GM12878 (cell line): ENCODE data around the gene MTMR3. TPM values are rescaled to one million over a fixed set of nuclear protein-coding genes. Genes with fewer than 3 reads are reported as not detected.

Experiments
- ATAC-seq: fragments of 200-7000 bp; cut with Tn5 transposase; 3 replicates; pipeline ENCODE4 v1.9.1; 2020; ENCODE audit warnings: mild to moderate bottlenecking, moderate library complexity
- BruUV-seq: library from RNA; stranded (reverse); fragments of 400-500 nt; replicated peaks from 2 replicates; lab custom pipeline; 2021; lab: Mats Ljungman, UMichigan
- CTCF ChIA-PET: fragments of 300-600 bp; sonication (Branson Sonifier 250); formaldehyde crosslinking; extraction: SDS; loops from one replicate; lab custom pipeline; 2021; ENCODE audit warnings: inconsistent platforms; lab: Yijun Ruan, JAX
- POLR2A ChIA-PET: fragments of 350-600 bp; formaldehyde crosslinking; extraction: SDS; loops from one replicate; lab custom pipeline; 2021; ENCODE audit warnings: inconsistent platforms; lab: Charles Lee
- RAD21 ChIA-PET: fragments of 300-600 bp; sonication (Branson Sonifier 250); formaldehyde crosslinking; loops from one replicate; lab custom pipeline; 2023; ENCODE audit warnings: antibody characterized with exemption; ENCODE audit not compliant: unreplicated experiment; lab: Charles Lee
- SMC1A ChIA-PET: fragments of 300-600 bp; sonication (Branson Sonifier 250); formaldehyde crosslinking; loops from one replicate; lab custom pipeline; 2023; ENCODE audit not compliant: unreplicated experiment, uncharacterized antibody; lab: Charles Lee
- DNase-seq: peaks from one replicate; pipeline ENCODE4 v3.0.0-alpha.2; 2011; ENCODE audit warnings: low read depth, low spot score
- FAIRE-seq: peaks from 3 replicates; lab custom pipeline; 2011; peaks lifted over from hg19 to GRCh38; lab: Jason Lieb, UNC
- H2AFZ ChIP-seq: 2 replicates; pipeline ENCODE4 v1.6.0; 2011; ENCODE audit warnings: low read depth, low read length, control low read depth; ENCODE audit not compliant: control insufficient read depth
- H3K27ac ChIP-seq: 2 replicates; pipeline ENCODE4 v1.5.1; 2011; ENCODE audit warnings: control low read depth; ENCODE audit not compliant: control insufficient read depth, insufficient read depth
- H3K27me3 ChIP-seq, 2 experiments: replicated peaks in 1 of 2; 2 replicates each; pipeline versions ENCODE4 v1.6.0 to v1.6.1; 2011; ENCODE audit warnings: low read length in 1 of 2; ENCODE audit not compliant: control insufficient read depth in 2 of 2, insufficient read depth in 2 of 2
- H3K36me3 ChIP-seq, 2 experiments: 2 replicates each; pipeline ENCODE4 v1.5.1; 2011; ENCODE audit warnings: low read length in 1 of 2; ENCODE audit not compliant: control insufficient read depth in 2 of 2, insufficient read depth in 2 of 2
- H3K4me1 ChIP-seq: 2 replicates; pipeline ENCODE4 v1.6.1; 2011; ENCODE audit warnings: mild to moderate bottlenecking, low read length, moderate library complexity, mixed read lengths; ENCODE audit not compliant: control insufficient read depth, insufficient read depth
- H3K4me2 ChIP-seq: 2 replicates; pipeline ENCODE4 v1.6.0; 2011; ENCODE audit warnings: control low read depth; ENCODE audit not compliant: control insufficient read depth, insufficient read depth
- H3K4me3 ChIP-seq: fragments of 200-600 bp; sonication (generic); 2 replicates; pipeline ENCODE4 v1.5.1; 2016
- H3K79me2 ChIP-seq: 2 replicates; pipeline ENCODE4 v1.6.0; 2011; ENCODE audit warnings: low read length; ENCODE audit not compliant: control insufficient read depth, insufficient read depth
- H3K9ac ChIP-seq: 2 replicates; pipeline ENCODE4 v1.8.0; 2011; ENCODE audit warnings: low read length, control low read depth, mixed read lengths; ENCODE audit not compliant: control insufficient read depth, insufficient read depth
- H3K9me3 ChIP-seq: replicated peaks from 3 replicates; pipeline ENCODE4 v1.5.1; 2011; ENCODE audit warnings: mild to moderate bottlenecking, low read length; ENCODE audit not compliant: control insufficient read depth, insufficient read depth
- H4K20me1 ChIP-seq: 2 replicates; pipeline ENCODE4 v1.6.0; 2011; ENCODE audit not compliant: control insufficient read depth, insufficient read depth
- NFXL1 ChIP-seq: fragments of 450-650 bp; IDR thresholded peaks from 2 replicates; pipeline ENCODE4 v1.6.1; 2017; ENCODE audit warnings: antibody characterized with exemption, mild to moderate bottlenecking, borderline replicate concordance
- NRF1 ChIP-seq: conservative IDR thresholded peaks from 2 replicates; pipeline ENCODE4 v1.6.1; 2011; ENCODE audit warnings: mild to moderate bottlenecking, low read depth, low read length, improper control_type of control experiment
- RAD21 ChIP-seq: IDR thresholded peaks from 2 replicates; pipeline ENCODE4 v1.6.1; 2011; ENCODE audit warnings: mild to moderate bottlenecking, low read depth, low read length, moderate library complexity; ENCODE audit not compliant: insufficient read depth
- STAT3 ChIP-seq: IDR thresholded peaks from 2 replicates; pipeline ENCODE4 v1.6.1; 2011; ENCODE audit warnings: low read depth, low read length, improper control_type of control experiment
- ZNF207 ChIP-seq: fragments of 450-650 bp; IDR thresholded peaks from 2 replicates; pipeline ENCODE4 v1.6.1; 2014; ENCODE audit warnings: antibody characterized with exemption, mild to moderate bottlenecking, borderline replicate concordance
- ZNF24 ChIP-seq: fragments of 450-650 bp; IDR thresholded peaks from 2 replicates; pipeline ENCODE4 v1.6.1; 2017; ENCODE audit warnings: antibody characterized with exemption, mild to moderate bottlenecking
- WGBS: methylation state at CpG from one replicate; pipeline ENCODE4 v1.1.6; 2016; ENCODE audit warnings: low lambda C conversion rate; ENCODE audit not compliant: insufficient replicate concordance, insufficient coverage; ENCODE audit errors: missing lambda C conversion rate; 5-methylcytosine and 5-hydroxymethylcytosine counted together
- in situ Hi-C: fragments of 300-500 bp; cut with MboI; formaldehyde crosslinking; loops from 9 replicates; pipeline ENCODE4 v1.14.3; 2018; ENCODE audit warnings: mixed read lengths
- intact Hi-C: fragments of 100-400 bp; cut with micrococcal nuclease; formaldehyde crosslinking; loops from one replicate; pipeline ENCODE4 v1.14.2; 2022; ENCODE audit not compliant: unreplicated experiment
- polyA plus RNA-seq, 11 experiments: library from polyadenylated mRNA; depleted of rRNA in 4 of 11; unstranded in 6 of 11; stranded (reverse) in 5 of 11; fragments of >200 nt; fragmentation: Nextera tagmentation in 4 of 11; fragmentation: Illumina TruSeq in 1 of 11; extraction: Ambion mirVana in 4 of 11; extraction: Trizol in 1 of 11; gene quantifications; 1 replicate in 1 of 11; 2 replicates in 10 of 11; pipeline versions ENCODE4 v1.2.1 to v1.2.3, GENCODE V29; 2011 to 2016; ENCODE audit warnings: inconsistent platforms in 2 of 11, missing spikeins in 2 of 11, low read depth in 1 of 11
- total RNA-seq, 4 experiments: library from RNA; depleted of rRNA in 3 of 4; stranded (reverse); fragments of >200 nt in 3 of 4; fragmentation: Illumina TruSeq in 1 of 4; extraction: Trizol in 1 of 4; gene quantifications; 2 replicates each; pipeline versions ENCODE4 v1.2.1 to v1.2.3, GENCODE V29; 2013 to 2021
- TF ChIP-seq, protein P1 (sequence below): fragments of 450-650 bp; IDR thresholded peaks from 2 replicates; pipeline ENCODE4 v1.6.1; 2016; ENCODE audit warnings: mild to moderate bottlenecking
- TF ChIP-seq, protein P2 (sequence below): fragments of 450-650 bp; formaldehyde crosslinking; IDR thresholded peaks from 2 replicates; pipeline ENCODE4 v1.5.0; 2022; ENCODE audit warnings: mild to moderate bottlenecking, missing genetic modification characterization
- TF ChIP-seq, protein P3 (sequence below): fragments of 450-650 bp; IDR thresholded peaks from 2 replicates; pipeline ENCODE4 v1.6.1; 2014; ENCODE audit warnings: mild to moderate bottlenecking

The MTMR3 gene
- total and polyA plus RNA-seq, 10 of the 15 experiments (the other 5 are each of a cell fraction or from before 2014, with no cell fraction given), result 1.4 to 23.7 (median 10.6) TPM

DNA sequence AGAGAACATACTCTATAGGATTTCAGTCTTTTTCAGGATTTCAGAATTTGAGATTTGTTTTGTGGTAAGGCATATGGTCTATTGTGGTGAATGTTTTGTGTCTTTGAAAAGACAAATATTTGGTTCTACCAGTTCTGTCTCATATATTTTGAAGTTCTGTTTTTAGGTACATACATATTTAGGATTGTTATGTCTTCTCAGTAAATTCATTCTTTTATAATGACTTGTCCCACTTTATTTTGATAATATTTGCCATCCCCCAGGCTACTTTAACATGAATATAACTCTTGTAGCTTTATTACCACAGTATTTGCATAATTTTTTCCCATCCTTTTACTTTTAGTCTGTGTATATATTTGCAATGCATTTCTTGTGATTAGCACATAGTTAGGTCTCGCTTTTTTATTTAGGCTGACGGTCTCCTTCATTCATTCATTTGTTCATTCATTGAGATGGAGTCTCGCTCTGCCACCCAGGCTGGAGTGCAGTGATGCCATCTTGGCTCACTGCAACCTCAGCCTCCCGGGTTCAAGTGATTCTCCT is 32.1 kb downstream of the MTMR3 start:
- peaks cover 2% of the 10 kb centered on the region; the same call in 1 of the 2 replicates for H3K79me2 ChIP-seq
- no peaks in the 10 kb centered on the region for H3K9me3 ChIP-seq
- H3K4me2 ChIP-seq, result no peak overlapping the region
- ChIA-PET SMC1A (no interaction called here), POLR2A (no interaction called here), CTCF (interaction anchor here (0.6 to 0.7 kb wide), 2 partner anchors 174 to 341 kb away, joined by 3 read pairs; no protein-coding TSS in a partner anchor), RAD21 (no interaction called here)
- intact Hi-C loops, result no loop called here
- no peak overlapping the region for H2AFZ ChIP-seq
- no peaks in the 10 kb centered on the region for H3K27me3 ChIP-seq
- DNase-seq (no peak), ATAC-seq (no peak), FAIRE-seq (no peak)
- no peak overlapping the region for H3K9ac ChIP-seq
- no peak overlapping the region for H3K27ac ChIP-seq
- in situ Hi-C loops, result no loop called here
- H3K4me1 ChIP-seq, result no peaks in the 10 kb centered on the region
- BruUV-seq, result no TSS peak
- no peaks in the 10 kb centered on the region for H3K36me3 ChIP-seq
- H3K4me3 ChIP-seq, result no peak overlapping the region
- TF ChIP-seq, protein P1, sequence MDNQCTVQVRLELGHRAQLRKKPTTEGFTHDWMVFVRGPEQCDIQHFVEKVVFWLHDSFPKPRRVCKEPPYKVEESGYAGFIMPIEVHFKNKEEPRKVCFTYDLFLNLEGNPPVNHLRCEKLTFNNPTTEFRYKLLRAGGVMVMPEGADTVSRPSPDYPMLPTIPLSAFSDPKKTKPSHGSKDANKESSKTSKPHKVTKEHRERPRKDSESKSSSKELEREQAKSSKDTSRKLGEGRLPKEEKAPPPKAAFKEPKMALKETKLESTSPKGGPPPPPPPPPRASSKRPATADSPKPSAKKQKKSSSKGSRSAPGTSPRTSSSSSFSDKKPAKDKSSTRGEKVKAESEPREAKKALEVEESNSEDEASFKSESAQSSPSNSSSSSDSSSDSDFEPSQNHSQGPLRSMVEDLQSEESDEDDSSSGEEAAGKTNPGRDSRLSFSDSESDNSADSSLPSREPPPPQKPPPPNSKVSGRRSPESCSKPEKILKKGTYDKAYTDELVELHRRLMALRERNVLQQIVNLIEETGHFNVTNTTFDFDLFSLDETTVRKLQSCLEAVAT, result no peak
- peak; percentile 38; the same call in 1 of the 2 replicates for TF ChIP-seq ZNF24
- WGBS, result 97% methylated on average over 4 of the region's 4 CpGs
- no peaks in the 10 kb centered on the region for H4K20me1 ChIP-seq

DNA sequence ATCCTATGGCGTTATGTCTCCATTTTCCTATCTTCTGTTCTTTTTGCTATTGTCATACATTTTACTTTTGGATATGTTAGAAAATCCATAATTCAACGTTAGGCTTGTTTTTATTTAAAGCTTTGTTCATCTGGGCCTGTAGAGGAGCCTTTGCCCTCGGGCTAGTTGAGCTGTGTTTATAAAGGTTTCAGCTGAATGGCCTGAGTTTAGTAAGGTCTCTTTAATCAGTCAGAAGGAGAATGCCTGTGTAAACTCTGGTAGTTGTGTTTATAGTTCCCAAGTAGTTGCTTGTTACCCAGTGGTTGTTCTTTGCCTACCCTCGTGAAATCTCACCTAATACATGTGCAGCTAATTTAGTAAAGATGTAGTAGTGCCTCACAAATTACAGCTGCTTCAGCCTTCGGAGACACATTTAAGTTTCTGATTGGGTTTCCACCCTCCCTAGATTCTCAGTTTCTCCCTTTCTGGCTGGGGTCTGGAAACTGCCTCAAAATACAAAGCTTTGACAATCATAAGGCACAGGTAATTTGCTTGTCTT is 33.1 kb downstream of the MTMR3 start:
- Histone ChIP-seq H3K79me2 (peaks cover 2% of the 10 kb centered on the region; the same call in 1 of the 2 replicates), H3K36me3 (no peaks in the 10 kb centered on the region), H3K4me3 (no peak overlapping the region), H3K9me3 (no peaks in the 10 kb centered on the region), H3K4me2 (no peak overlapping the region), H4K20me1 (no peaks in the 10 kb centered on the region), H3K27me3 (no peaks in the 10 kb centered on the region), H3K27ac (no peak overlapping the region), H3K4me1 (no peaks in the 10 kb centered on the region), H2AFZ (no peak overlapping the region), H3K9ac (no peak overlapping the region)
- ChIA-PET CTCF (no interaction called here), POLR2A (no interaction called here), SMC1A (interaction anchor here (0.6 to 1.5 kb wide), 6 partner anchors 8 to 70 kb away, joined by 3 to 4 read pairs (median 4); partner anchors contain the start of gene MTMR3), RAD21 (no interaction called here)
- in situ Hi-C loops (no loop called here), intact Hi-C loops (no loop called here)
- BruUV-seq, result TSS peak; percentile 18
- ATAC-seq (no peak), FAIRE-seq (no peak), DNase-seq (no peak)
- 81% methylated on average over 5 of the region's 5 CpGs for WGBS
- TF ChIP-seq NFXL1 (no peak), RAD21 (no peak), NRF1 (no peak), ZNF207 (no peak), STAT3 (no peak)
- TF ChIP-seq, protein P2, sequence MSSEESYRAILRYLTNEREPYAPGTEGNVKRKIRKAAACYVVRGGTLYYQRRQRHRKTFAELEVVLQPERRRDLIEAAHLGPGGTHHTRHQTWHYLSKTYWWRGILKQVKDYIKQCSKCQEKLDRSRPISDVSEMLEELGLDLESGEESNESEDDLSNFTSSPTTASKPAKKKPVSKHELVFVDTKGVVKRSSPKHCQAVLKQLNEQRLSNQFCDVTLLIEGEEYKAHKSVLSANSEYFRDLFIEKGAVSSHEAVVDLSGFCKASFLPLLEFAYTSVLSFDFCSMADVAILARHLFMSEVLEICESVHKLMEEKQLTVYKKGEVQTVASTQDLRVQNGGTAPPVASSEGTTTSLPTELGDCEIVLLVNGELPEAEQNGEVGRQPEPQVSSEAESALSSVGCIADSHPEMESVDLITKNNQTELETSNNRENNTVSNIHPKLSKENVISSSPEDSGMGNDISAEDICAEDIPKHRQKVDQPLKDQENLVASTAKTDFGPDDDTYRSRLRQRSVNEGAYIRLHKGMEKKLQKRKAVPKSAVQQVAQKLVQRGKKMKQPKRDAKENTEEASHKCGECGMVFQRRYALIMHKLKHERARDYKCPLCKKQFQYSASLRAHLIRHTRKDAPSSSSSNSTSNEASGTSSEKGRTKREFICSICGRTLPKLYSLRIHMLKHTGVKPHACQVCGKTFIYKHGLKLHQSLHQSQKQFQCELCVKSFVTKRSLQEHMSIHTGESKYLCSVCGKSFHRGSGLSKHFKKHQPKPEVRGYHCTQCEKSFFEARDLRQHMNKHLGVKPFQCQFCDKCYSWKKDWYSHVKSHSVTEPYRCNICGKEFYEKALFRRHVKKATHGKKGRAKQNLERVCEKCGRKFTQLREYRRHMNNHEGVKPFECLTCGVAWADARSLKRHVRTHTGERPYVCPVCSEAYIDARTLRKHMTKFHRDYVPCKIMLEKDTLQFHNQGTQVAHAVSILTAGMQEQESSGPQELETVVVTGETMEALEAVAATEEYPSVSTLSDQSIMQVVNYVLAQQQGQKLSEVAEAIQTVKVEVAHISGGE (CRISPR knock-in tag), result no peak
- TF ChIP-seq, protein P3, sequence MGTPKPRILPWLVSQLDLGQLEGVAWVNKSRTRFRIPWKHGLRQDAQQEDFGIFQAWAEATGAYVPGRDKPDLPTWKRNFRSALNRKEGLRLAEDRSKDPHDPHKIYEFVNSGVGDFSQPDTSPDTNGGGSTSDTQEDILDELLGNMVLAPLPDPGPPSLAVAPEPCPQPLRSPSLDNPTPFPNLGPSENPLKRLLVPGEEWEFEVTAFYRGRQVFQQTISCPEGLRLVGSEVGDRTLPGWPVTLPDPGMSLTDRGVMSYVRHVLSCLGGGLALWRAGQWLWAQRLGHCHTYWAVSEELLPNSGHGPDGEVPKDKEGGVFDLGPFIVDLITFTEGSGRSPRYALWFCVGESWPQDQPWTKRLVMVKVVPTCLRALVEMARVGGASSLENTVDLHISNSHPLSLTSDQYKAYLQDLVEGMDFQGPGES, result no peak
